GM18511 (cell line): Measurements from ENCODE around the gene KIF19.

ENCODE experiments used
- ATAC-seq: cut with Tn5 transposase; IDR thresholded peaks from one replicate; pipeline ENCODE4 v1.9.1; 2021; ENCODE audit warnings: mild to moderate bottlenecking, moderate library complexity; ENCODE audit not compliant: unreplicated experiment

Gene KIF19

GRCh38 chr17:74299226-74300009 is 26.6 kb upstream of the KIF19 start:
- ATAC-seq: no peak

- no peak for ATAC-seq
These were observed 22.7 kb upstream of the KIF19 start for GRCh38 chr17:74303305-74303704.

- ATAC-seq: no peak
These were observed 21.8 kb upstream of the KIF19 start for GRCh38 chr17:74304184-74304583.

- ATAC-seq: no peak
These were observed 20.0 kb upstream of the KIF19 start for GRCh38 chr17:74305865-74306654.

GRCh38 chr17:74307984-74308773 is 17.8 kb upstream of the KIF19 start:
- ATAC-seq: no peak

- no peak for ATAC-seq
These were observed 16.1 kb upstream of the KIF19 start for GRCh38 chr17:74309902-74310301.

- no peak for ATAC-seq
These were observed 11.1 kb upstream of the KIF19 start for GRCh38 chr17:74314877-74315276.

GRCh38 chr17:74316220-74316619 is 9.8 kb upstream of the KIF19 start:
- no peak for ATAC-seq

- ATAC-seq: no peak
These were observed 9.0 kb upstream of the KIF19 start for GRCh38 chr17:74317071-74317470.

GRCh38 chr17:74318391-74318790 is 7.6 kb upstream of the KIF19 start:
- no peak for ATAC-seq

GRCh38 chr17:74324521-74324920 is 1.5 kb upstream of the KIF19 start:
- ATAC-seq: no peak

GRCh38 chr17:74325376-74325742 is 667 bp upstream of the KIF19 start:
- no peak for ATAC-seq

- ATAC-seq: no peak
These were observed 480 bp downstream of the KIF19 start for GRCh38 chr17:74326506-74326905.

GRCh38 chr17:74328487-74328886 is 2.5 kb downstream of the KIF19 start:
- no peak for ATAC-seq

- no peak for ATAC-seq
These were observed 3.4 kb downstream of the KIF19 start for GRCh38 chr17:74329378-74329777.

- no peak for ATAC-seq
These were observed 4.4 kb downstream of the KIF19 start for GRCh38 chr17:74330446-74330845.

- no peak for ATAC-seq
These were observed 6.1 kb downstream of the KIF19 start for GRCh38 chr17:74332017-74332650.

GRCh38 chr17:74332763-74333283 is 6.8 kb downstream of the KIF19 start:
- no peak for ATAC-seq

GRCh38 chr17:74334393-74335039 is 8.5 kb downstream of the KIF19 start:
- ATAC-seq: no peak

GRCh38 chr17:74335529-74336062 is 9.6 kb downstream of the KIF19 start:
- no peak for ATAC-seq
